K562 (cell line): ENCODE results near the gene NTRK1.

Source experiments
- CHD1 ChIP-seq: fragments of 200-600 bp; sonication (generic); IDR thresholded peaks from one replicate; pipeline ENCODE4 v1.6.1; 2012; ENCODE audit warnings: mild to moderate bottlenecking, moderate library complexity, low read length, inconsistent platforms
- CTBP1 ChIP-seq: fragments of 450-650 bp; IDR thresholded peaks from 2 replicates; pipeline ENCODE4 v1.6.1; 2016; ENCODE audit warnings: borderline replicate concordance
- EZH2 ChIP-seq: IDR thresholded peaks from 2 replicates; pipeline ENCODE4 v1.6.1; 2012; ENCODE audit warnings: low read depth, mild to moderate bottlenecking, inconsistent platforms, low read length, borderline replicate concordance
- JUND ChIP-seq, 2 experiments: IDR thresholded peaks; 2 replicates in 1 of 2; 3 replicates in 1 of 2; pipeline ENCODE4 v1.6.1; 2011; ENCODE audit warnings: borderline replicate concordance in 2 of 2, low read depth in 2 of 2, low read length in 2 of 2, improper control_type of control experiment in 1 of 2, missing biosample characterization in 1 of 2, missing genetic modification characterization in 1 of 2, missing genetic modification reagents in 1 of 2
- MAX ChIP-seq: sonication (generic); formaldehyde crosslinking; IDR thresholded peaks from 2 replicates; pipeline ENCODE4 v1.9.0; 2022; ENCODE audit warnings: mild to moderate bottlenecking, missing genetic modification reagents
- TF ChIP-seq, protein P1 (sequence below), 3 experiments: IDR thresholded peaks in 2 of 3; conservative IDR thresholded peaks in 1 of 3; 2 replicates each; pipeline ENCODE4 v1.5.1; 2011 to 2012; ENCODE audit warnings: low read length in 3 of 3, mild to moderate bottlenecking in 3 of 3, control low read depth in 2 of 3, improper control_type of control experiment in 1 of 3, inconsistent platforms in 1 of 3, low read depth in 1 of 3, mixed read lengths in 1 of 3, moderate library complexity in 1 of 3; ENCODE audit not compliant: insufficient read depth in 2 of 3
- TF ChIP-seq, protein P2 (sequence below): fragments of 250-450 bp; sonication (Bioruptor Pico); IDR thresholded peaks from 2 replicates; pipeline ENCODE4 v1.9.0; 2021; ENCODE audit warnings: mild to moderate bottlenecking, inconsistent platforms

- TF ChIP-seq MAX (no peak), CHD1 (no peak), CTBP1 (no peak; the same call in 1 of the 2 replicates), EZH2 (no peak), JUND (IDR thresholded peaks at IDR 0.05; ENCODE audit: borderline replicate concordance, low read depth, low read length) (no peak), JUND (tag; IDR thresholded peaks at IDR 0.05; ENCODE audit: borderline replicate concordance, low read depth, low read length) (no peak; the same call in 2 of the 3 replicates)
- TF ChIP-seq, protein P1, sequence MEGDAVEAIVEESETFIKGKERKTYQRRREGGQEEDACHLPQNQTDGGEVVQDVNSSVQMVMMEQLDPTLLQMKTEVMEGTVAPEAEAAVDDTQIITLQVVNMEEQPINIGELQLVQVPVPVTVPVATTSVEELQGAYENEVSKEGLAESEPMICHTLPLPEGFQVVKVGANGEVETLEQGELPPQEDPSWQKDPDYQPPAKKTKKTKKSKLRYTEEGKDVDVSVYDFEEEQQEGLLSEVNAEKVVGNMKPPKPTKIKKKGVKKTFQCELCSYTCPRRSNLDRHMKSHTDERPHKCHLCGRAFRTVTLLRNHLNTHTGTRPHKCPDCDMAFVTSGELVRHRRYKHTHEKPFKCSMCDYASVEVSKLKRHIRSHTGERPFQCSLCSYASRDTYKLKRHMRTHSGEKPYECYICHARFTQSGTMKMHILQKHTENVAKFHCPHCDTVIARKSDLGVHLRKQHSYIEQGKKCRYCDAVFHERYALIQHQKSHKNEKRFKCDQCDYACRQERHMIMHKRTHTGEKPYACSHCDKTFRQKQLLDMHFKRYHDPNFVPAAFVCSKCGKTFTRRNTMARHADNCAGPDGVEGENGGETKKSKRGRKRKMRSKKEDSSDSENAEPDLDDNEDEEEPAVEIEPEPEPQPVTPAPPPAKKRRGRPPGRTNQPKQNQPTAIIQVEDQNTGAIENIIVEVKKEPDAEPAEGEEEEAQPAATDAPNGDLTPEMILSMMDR (IDR thresholded peaks at IDR 0.05 in 2 of 3, conservative IDR thresholded peaks at IDR 0.05 in 1 of 3; ENCODE audit: insufficient read depth in 2 of 3, low read depth in 1 of 3, low read length in 3 of 3) = no peak
- TF ChIP-seq, protein P2, sequence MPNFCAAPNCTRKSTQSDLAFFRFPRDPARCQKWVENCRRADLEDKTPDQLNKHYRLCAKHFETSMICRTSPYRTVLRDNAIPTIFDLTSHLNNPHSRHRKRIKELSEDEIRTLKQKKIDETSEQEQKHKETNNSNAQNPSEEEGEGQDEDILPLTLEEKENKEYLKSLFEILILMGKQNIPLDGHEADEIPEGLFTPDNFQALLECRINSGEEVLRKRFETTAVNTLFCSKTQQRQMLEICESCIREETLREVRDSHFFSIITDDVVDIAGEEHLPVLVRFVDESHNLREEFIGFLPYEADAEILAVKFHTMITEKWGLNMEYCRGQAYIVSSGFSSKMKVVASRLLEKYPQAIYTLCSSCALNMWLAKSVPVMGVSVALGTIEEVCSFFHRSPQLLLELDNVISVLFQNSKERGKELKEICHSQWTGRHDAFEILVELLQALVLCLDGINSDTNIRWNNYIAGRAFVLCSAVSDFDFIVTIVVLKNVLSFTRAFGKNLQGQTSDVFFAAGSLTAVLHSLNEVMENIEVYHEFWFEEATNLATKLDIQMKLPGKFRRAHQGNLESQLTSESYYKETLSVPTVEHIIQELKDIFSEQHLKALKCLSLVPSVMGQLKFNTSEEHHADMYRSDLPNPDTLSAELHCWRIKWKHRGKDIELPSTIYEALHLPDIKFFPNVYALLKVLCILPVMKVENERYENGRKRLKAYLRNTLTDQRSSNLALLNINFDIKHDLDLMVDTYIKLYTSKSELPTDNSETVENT (CRISPR knock-in tag) = no peak
Observed at GRCh38 chr1:156858555-156858956, 2.1 kb upstream of the NTRK1 start.
